OCI-M1 (cell line): ENCODE results near the gene SPDYE6.
A peak's percentile ranks its signal among the peaks of the same experiment; 100 is the strongest.
"Not testable (repeated sequence)": the region's sequence is repeated elsewhere in the genome, so short reads cannot be mapped to it uniquely, and the experiment has no call there.

ENCODE experiments used
- DNase-seq: peaks from one replicate; lab custom pipeline; 2025; lab: John Stamatoyannopoulos, UW

SPDYE6 gene

DNA sequence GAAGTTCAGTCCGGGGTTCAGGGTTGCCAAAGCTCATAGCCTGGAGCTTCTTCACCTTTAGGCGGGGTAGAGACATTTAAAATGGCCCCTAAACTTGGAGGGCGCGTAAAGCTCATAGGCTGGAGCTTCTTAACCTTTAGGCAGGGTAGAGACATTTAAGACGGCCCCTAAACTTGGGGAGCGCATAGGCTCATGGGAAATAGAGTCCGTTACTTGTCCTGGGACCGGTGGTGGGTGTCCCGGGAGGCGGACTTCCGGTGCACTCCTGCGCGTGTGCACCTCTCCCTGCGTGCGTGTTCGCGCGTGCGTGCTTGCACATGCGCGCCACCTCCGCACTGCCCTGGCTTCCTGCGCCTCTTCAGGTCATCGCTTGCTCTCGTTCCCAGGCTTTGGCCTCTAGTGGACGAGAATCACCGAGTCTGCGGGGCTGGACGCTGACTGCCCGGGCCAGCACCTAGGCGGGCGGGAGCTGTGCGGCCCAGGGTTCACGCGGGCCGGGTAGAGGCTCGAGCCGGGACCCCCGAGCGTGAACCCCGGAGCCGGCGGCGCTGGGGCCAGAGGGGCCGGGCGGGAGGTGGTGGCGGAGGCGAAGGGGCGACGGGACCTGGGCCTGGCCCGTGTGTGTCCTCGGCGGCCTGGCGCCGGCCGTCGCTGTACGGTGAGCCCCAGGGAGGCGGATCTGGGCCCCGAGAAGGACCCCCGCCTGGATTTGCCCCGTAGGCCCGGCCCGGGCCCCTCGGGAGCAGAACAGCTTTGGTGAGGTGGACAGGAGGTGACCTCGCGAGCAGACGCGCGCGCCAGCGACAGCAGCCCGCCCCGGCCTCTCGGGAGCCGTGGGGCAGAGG is 7.5 kb upstream of the SPDYE6 start:
- DNase-seq = peak; percentile 97

GRCh38 chr7:102346983-102347382 is 9.3 kb downstream of the SPDYE6 start:
- DNase-seq = not testable (repeated sequence)

DNA sequence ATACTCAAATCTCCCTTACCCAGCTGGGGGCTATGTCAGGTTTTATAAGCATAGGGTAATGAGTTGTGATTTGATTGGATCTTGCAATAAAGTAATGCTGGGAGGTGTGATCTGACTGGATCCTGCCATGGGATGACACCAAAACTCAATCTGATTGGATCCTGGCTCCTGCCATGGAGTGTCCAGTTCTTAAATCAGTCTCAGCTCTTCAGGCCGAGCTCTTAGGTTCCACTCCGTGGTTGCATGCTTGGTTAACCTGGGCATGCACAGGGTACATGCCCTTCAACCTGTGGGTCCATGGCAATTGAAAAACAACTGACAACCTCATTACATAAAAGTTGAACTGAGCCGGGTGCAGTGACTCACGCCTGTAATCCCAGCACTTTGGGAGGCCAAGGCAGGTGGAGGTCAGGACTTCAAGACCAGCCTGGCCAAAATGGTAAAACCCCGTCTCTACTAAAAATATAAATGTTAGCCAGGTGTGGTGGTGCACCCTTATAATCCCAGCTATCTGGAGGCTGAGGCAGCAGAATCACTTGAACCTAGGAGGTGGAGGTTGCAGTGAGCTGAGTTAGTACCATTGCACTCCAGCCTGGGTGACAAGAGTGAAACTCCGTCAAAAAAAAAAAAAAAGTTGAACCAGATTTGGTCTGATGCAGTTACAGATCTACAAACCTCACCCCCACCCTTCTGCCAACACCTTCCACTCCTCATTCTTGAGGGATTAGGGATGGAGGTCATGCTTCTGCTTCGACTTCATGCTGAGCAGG is 15.5 kb downstream of the SPDYE6 start:
- not testable (repeated sequence) for DNase-seq

DNA sequence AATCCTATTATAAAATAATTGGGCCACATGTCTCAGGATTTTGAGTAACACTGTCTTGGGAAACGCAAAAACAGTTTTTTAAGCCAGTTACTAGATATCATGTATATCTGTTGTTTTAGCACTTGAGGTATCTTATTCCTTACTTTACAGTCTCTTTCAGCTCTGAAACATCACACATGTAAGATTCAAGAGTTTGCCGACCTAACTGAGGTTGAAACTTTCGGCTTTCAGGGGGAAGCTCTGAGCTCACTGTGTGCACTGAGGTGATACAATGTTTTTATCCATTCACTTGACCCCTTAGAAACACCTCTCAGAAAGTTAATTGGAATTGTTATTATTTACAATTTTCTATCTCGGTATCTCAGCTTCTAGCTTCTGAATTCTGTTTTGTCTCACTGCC is 18.8 kb downstream of the SPDYE6 start:
- not testable (repeated sequence) for DNase-seq

GRCh38 chr7:102337002-102337401 is 19.2 kb downstream of the SPDYE6 start:
- DNase-seq = not testable (repeated sequence)

DNA sequence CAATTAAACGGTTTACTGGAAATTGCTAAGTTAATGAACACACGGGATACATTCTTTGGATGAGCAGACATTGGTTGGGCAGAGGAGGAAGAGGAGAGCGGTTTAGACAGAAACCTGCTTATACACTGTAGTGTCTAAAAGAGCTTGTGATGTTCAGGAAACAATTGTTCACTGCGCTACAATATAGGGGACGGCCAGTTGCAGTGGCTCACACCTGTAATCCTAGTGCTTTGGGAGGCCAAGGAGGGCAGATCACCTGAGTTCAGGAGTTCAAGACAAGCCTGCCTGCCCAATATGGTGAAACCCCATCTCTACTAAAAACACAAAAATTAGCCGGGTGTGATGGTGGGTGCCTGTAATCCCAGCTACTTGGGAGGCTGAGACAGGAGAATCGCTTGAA is 20.7 kb downstream of the SPDYE6 start:
- not testable (repeated sequence) for DNase-seq

- not testable (repeated sequence) for DNase-seq
These were observed 25.4 kb downstream of the SPDYE6 start for GRCh38 chr7:102330666-102331460.

- DNase-seq = not testable (repeated sequence)
These were observed 26.9 kb downstream of the SPDYE6 start for GRCh38 chr7:102329366-102329765.

DNA sequence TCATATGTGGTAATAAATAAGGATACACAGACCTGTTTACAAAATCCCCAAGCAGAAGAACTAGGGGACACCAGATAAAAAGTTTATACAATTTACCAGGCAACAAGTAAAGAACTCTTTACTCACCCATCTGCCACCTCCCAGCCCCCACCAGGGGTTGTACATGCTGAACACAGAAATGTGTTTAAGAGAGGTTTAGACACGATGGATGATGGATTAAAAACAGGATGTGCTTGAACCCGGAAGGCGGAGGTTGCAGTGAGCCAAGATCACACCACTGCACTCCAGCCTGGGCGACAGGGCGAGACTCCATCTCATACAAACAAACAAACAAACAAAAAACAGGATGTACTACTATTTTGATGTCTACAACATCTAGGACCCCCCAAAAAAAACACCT is 27.4 kb downstream of the SPDYE6 start:
- DNase-seq = not testable (repeated sequence)

GRCh38 chr7:102327183-102327582 is 29.1 kb downstream of the SPDYE6 start:
- DNase-seq = not testable (repeated sequence)

DNA sequence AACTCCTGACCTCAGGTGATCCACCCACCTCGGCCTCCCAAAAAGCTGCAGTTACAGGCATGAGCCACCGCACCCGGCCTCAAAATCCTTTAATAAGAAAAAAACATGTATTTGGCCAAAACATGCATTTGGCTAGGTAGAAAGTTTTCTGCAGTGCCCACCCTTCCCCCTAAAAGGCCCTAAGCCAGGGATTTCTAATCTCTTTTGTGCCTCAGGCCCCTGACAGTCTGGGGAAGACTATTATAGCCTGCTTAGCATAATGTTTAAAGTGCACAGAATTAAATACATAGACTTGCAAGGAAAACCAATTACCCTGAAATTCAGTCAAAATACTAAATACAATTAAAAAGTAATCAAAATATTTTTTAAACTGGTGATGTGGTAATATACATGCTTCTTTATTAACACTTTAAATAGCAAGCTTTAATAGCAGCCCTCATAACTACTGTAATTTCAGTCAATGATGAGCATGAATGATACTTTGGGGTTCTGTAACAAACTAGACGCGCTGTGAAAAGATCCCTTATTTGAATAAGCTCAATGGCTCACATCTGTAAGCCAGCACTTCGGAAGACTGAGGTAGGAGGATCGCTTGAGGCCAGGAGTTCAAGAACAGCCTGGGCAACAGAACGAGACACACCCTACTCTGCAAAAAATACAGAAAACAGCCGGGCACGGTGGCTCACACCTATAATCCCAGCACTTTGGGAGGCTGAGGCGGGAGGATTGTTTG is 29.9 kb downstream of the SPDYE6 start:
- DNase-seq = no peak

GRCh38 chr7:102325106-102325505 is 31.1 kb downstream of the SPDYE6 start:
- not testable (repeated sequence) for DNase-seq

GRCh38 chr7:102323914-102324195 is 32.4 kb downstream of the SPDYE6 start:
- DNase-seq = no peak

- no peak for DNase-seq
These were observed 34.0 kb downstream of the SPDYE6 start for GRCh38 chr7:102322202-102322715.

- no peak for DNase-seq
These were observed 34.7 kb downstream of the SPDYE6 start for GRCh38 chr7:102321351-102322201.

- no peak for DNase-seq
These were observed 35.5 kb downstream of the SPDYE6 start for GRCh38 chr7:102320601-102321350.

DNA sequence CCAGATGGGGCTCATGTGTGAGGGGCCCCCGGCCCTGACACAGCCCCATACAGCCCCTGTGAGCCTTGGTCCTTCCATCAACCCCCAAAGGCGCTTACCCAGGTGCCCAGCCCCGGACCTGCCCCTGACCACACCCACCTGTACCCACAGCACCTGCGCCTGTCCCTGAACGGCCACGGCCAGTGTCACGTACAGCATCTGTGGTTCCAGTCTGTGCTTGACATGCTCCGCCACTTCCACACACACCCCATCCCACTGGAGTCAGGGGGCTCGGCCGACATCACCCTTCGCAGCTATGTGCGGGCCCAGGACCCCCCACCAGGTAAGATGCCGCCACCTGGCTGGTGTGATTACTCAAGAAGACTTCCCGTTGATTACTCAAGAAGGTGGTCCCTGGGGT is 36.1 kb downstream of the SPDYE6 start:
- DNase-seq = no peak

DNA sequence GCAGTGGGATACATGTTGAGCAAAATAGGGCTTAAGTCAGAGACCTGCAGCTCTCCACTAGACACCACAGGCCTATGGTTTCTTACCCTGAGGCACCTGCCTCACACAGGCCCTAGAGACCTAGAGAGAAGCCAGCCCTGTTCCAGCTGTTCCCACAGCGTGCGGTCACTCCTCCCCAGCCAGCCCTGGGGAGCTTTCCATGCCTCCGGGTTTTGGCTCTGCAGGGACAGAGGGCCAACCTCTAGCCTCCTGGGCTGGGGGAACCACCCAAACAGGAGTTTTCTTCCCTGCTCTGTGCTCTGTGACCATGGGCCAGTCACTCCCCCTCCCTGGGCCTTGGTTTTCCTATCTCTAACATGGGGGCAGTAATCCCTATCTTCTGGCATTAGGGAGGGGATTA is 36.6 kb downstream of the SPDYE6 start:
- no peak for DNase-seq

GRCh38 chr7:102318482-102318971 is 37.7 kb downstream of the SPDYE6 start:
- DNase-seq = no peak
